CD4-positive, alpha-beta memory T cell (primary cell): ENCODE measurements around the gene ST6GALNAC4. TPM values are rescaled to one million over a fixed set of nuclear protein-coding genes. Genes with fewer than 3 reads are reported as not detected.

ENCODE experiments used
- CTCF ChIA-PET: fragments of 350-600 bp; sonication (Branson Sonifier 250); formaldehyde crosslinking; loops from one replicate; lab custom pipeline; 2021; ENCODE audit warnings: inconsistent platforms; ENCODE audit not compliant: partially characterized antibody; lab: Charles Lee
- POLR2A ChIA-PET: fragments of 350-600 bp; sonication (Branson Sonifier 250); formaldehyde crosslinking; loops from one replicate; lab custom pipeline; 2021; ENCODE audit not compliant: partially characterized antibody; lab: Charles Lee
- DNase-seq, 5 donors: peaks; one replicate each; pipeline versions ENCODE4 v3.0.0 to v3.0.0-alpha.2; 2020 to 2022; ENCODE audit warnings: mixed read lengths in 1 of 5
- H3K27ac ChIP-seq: one replicate; pipeline ENCODE4 v1.7.0; 2013; ENCODE audit warnings: low read depth, low read length
- H3K27me3 ChIP-seq: 2 replicates; pipeline ENCODE4 v1.7.0; 2013; ENCODE audit warnings: mild to moderate bottlenecking, low read length, moderate library complexity; ENCODE audit not compliant: insufficient read depth
- H3K36me3 ChIP-seq: 2 replicates; pipeline ENCODE4 v1.7.0; 2013; ENCODE audit warnings: mild to moderate bottlenecking, low read length, moderate library complexity; ENCODE audit not compliant: insufficient read depth
- H3K4me1 ChIP-seq: 2 replicates; pipeline ENCODE4 v1.7.0; 2013; ENCODE audit warnings: mild to moderate bottlenecking, low read length, moderate library complexity; ENCODE audit not compliant: insufficient read depth
- H3K4me3 ChIP-seq, 2 donors: one replicate each; pipeline ENCODE4 v1.7.0; 2013; ENCODE audit warnings: low read length in 2 of 2, mild to moderate bottlenecking in 1 of 2
- H3K9me3 ChIP-seq, 2 donors: one replicate each; pipeline ENCODE4 v1.7.0; 2013; ENCODE audit warnings: low read length in 2 of 2, control low read depth in 1 of 2; ENCODE audit not compliant: control insufficient read depth in 1 of 2
- H3K27ac Mint-ChIP-seq, 7 donors: one replicate each; pipeline ENCODE4 v1.8.0; 2020 to 2021; ENCODE audit warnings: mixed read lengths in 7 of 7, mild to moderate bottlenecking in 6 of 7, inconsistent platforms in 3 of 7, moderate library complexity in 3 of 7
- H3K27me3 Mint-ChIP-seq, 2 donors: one replicate each; pipeline ENCODE4 v1.8.0; 2020 to 2021; ENCODE audit warnings: mixed read lengths in 2 of 2
- H3K36me3 Mint-ChIP-seq, 2 donors: one replicate each; pipeline ENCODE4 v1.8.0; 2020 to 2021; ENCODE audit warnings: mixed read lengths in 2 of 2, inconsistent platforms in 1 of 2, mild to moderate bottlenecking in 1 of 2
- H3K4me1 Mint-ChIP-seq, 4 donors: one replicate each; pipeline ENCODE4 v1.8.0; 2020 to 2021; ENCODE audit warnings: mixed read lengths in 4 of 4, mild to moderate bottlenecking in 1 of 4
- H3K4me3 Mint-ChIP-seq, 8 donors: one replicate each; pipeline ENCODE4 v1.8.0; 2020 to 2021; ENCODE audit warnings: mixed read lengths in 8 of 8, mild to moderate bottlenecking in 7 of 8, moderate library complexity in 6 of 8, inconsistent platforms in 3 of 8
- H3K9me3 Mint-ChIP-seq, 8 donors: one replicate each; pipeline ENCODE4 v1.8.0; 2020 to 2021; ENCODE audit warnings: mixed read lengths in 8 of 8, mild to moderate bottlenecking in 5 of 8, inconsistent platforms in 3 of 8, moderate library complexity in 1 of 8
- intact Hi-C: fragments of 100-400 bp; cut with micrococcal nuclease; formaldehyde crosslinking; loops from one replicate; pipeline ENCODE4 v1.15.1; 2023
- polyA plus RNA-seq, 2 donors: library from polyadenylated mRNA; unstranded; fragments of 300-500 nt; fragmentation: Illumina TruSeq; gene quantifications; one replicate each; pipeline ENCODE4 v1.2.3, GENCODE V29; 2021
- total RNA-seq, 2 experiments: library from RNA; stranded (reverse); gene quantifications; one replicate each; pipeline ENCODE4 v1.2.3, GENCODE V29; 2021

The ST6GALNAC4 gene
- total and polyA plus RNA-seq, 4 experiments from 2014 or later, result 10.2 to 38.1 (median 27.1) TPM

DNA sequence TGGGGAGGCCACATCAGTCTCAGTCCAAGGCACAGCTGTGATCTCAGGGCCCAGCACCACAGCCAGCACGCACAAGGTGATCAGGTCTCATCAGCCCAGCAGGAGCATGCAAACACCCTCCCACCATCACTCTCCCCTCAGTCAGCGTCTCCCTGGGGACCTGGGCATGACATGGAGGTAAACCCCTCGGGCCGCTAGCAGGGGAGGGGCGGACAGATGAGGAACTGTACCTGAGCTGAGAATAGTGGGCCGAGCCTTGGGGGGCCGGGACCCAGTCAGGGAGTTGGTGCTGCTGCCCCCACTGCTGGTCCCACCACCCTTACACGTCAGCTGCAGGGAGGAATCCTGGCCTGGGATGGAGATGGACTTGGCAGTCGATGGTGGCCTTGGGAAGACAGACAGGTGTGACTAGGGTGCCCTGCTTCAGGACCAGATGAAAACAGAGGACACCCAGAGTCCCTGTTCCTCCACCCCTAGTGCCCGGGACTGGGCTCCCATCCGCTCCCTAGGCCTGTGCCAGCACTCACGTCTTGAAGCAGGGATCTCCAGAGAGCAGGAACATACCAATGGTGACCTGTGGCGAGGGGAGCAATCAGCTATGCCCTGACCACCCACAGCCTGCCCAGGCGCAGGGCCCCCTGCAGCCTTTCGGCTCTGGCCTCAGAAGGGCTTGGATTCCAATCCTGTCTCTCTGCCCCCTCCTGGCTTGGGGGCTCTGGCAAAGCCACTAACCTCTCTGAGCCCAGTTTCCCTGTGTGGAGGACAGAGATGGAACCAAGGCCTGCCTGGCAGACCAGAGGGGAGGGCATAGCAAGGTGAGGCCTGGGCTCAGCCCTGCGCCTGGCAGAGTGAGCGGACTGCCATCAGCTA, 31.2 kb upstream of the ST6GALNAC4 start:
- Histone ChIP-seq H3K27me3 (no peaks in the 10 kb centered on the region), H3K4me3 (no peak overlapping the region), H3K36me3 (peaks cover 84% of the 10 kb centered on the region), H3K9me3 (no peaks in the 10 kb centered on the region), H3K27ac (no peak overlapping the region), H3K4me1 (peaks cover 65% of the 10 kb centered on the region)
- intact Hi-C loops, result no loop called here
- peak overlapping the region; percentile 59 to 87 (median 79) for H3K27ac Mint-ChIP-seq
- peaks cover 0 to 2% (median 0%) of the 10 kb centered on the region in 8 donors for H3K9me3 Mint-ChIP-seq
- DNase-seq, result peak in 1 of 5 donors; percentile 16
- peaks cover 27 to 65% of the 10 kb centered on the region in 2 donors for H3K36me3 Mint-ChIP-seq
- POLR2A ChIA-PET, result interaction anchor here (0.7 to 16.4 kb wide), 9 partner anchors 9 to 97 kb away, joined by 3 to 250 read pairs (median 4); partner anchors contain the start of gene EEIG1
- CTCF ChIA-PET, result interaction anchor here (1.0 to 4.2 kb wide), 2 partner anchors 87 to 177 kb away, joined by 3 to 40 read pairs; no protein-coding TSS in a partner anchor
- no peaks in the 10 kb centered on the region for H3K27me3 Mint-ChIP-seq
- H3K4me1 Mint-ChIP-seq, result peaks cover 21 to 80% (median 37%) of the 10 kb centered on the region in 4 donors
- H3K4me3 Mint-ChIP-seq, result no peak overlapping the region

DNA sequence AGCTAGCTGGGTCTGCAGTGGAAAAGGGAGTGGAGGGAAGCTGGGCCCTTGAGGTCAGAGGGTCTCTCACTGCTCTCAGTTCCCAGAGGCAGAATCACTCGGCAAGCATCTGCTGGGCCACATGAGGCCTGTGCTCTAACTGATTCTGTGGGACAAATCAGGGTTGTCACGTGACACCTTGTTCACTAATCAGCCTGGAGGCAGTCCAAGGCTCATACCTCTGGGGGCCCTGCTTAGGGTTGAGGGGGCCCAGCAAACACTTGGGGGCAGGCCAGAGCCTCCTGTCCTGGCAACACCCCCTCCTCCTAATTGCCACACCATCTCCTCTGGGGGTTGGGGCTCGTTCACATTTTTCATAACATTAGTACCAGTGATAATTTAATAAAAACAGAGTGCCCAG, 29.9 kb upstream of the ST6GALNAC4 start:
- intact Hi-C loops, result no loop called here
- Mint-ChIP-seq H3K27me3 (no peaks in the 10 kb centered on the region), H3K27ac (peak overlapping the region in 5 of 7 donors; percentile 53 to 78 (median 59)), H3K4me3 (no peak overlapping the region), H3K36me3 (peaks cover 36 to 71% of the 10 kb centered on the region in 2 donors), H3K9me3 (peaks cover 0 to 2% (median 0%) of the 10 kb centered on the region in 8 donors), H3K4me1 (peaks cover 21 to 74% (median 34%) of the 10 kb centered on the region in 4 donors)
- Histone ChIP-seq H3K36me3 (peaks cover 88% of the 10 kb centered on the region), H3K9me3 (no peaks in the 10 kb centered on the region), H3K27me3 (no peaks in the 10 kb centered on the region), H3K27ac (no peak overlapping the region), H3K4me3 (no peak overlapping the region), H3K4me1 (peaks cover 53% of the 10 kb centered on the region)
- DNase-seq, result peak in 1 of 5 donors; percentile 31
- ChIA-PET POLR2A (interaction anchor here (1.0 to 16.4 kb wide), 7 partner anchors 9 to 99 kb away, joined by 3 to 250 read pairs (median 4); partner anchors contain the start of gene EEIG1), CTCF (interaction anchor here (0.9 to 4.2 kb wide), 2 partner anchors 83 to 88 kb away, joined by 3 to 40 read pairs; no protein-coding TSS in a partner anchor)

DNA sequence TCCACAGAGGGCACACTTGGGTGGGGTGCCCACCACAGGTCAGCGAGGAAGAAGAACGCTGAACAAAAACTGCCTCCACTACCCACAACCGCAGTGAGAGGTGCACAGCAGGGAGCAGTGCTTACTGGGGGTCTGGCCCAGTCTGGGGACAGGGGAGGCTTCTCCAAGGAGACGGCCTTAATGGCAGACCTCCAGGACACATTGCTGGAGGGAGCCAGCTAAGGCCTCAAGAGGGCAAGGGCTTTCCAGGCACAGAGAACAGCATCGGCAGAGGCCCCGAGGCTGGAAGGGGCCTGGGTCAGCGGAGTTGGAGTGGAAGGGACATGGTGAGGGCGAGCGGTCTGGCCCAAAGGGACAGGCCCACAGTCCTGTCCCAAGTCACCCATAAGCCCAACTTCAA, 29.1 kb upstream of the ST6GALNAC4 start:
- peaks cover 91% of the 10 kb centered on the region for H3K36me3 ChIP-seq
- Mint-ChIP-seq H3K27me3 (no peaks in the 10 kb centered on the region), H3K4me1 (peaks cover 20 to 67% (median 30%) of the 10 kb centered on the region in 4 donors), H3K4me3 (no peak overlapping the region), H3K9me3 (peaks cover 0 to 2% (median 0%) of the 10 kb centered on the region in 8 donors), H3K27ac (peak overlapping the region in 4 of 7 donors; percentile 41 to 88 (median 68)), H3K36me3 (peaks cover 39 to 72% of the 10 kb centered on the region in 2 donors)
- H3K4me1 ChIP-seq, result peaks cover 48% of the 10 kb centered on the region
- POLR2A ChIA-PET, result interaction anchor here (1.0 to 16.4 kb wide), 6 partner anchors 9 to 89 kb away, joined by 3 to 250 read pairs (median 4); partner anchors contain the start of gene EEIG1
- CTCF ChIA-PET, result interaction anchor here (9.8 to 11.2 kb wide), 2 partner anchors 9 to 90 kb away, joined by 109 to 216 read pairs; no protein-coding TSS in a partner anchor
- H3K27ac ChIP-seq, result no peak overlapping the region
- intact Hi-C loops, result no loop called here
- peak in 1 of 5 donors; percentile 29 for DNase-seq
- no peaks in the 10 kb centered on the region for H3K27me3 ChIP-seq
- H3K9me3 ChIP-seq, result no peaks in the 10 kb centered on the region
- no peak overlapping the region for H3K4me3 ChIP-seq

DNA sequence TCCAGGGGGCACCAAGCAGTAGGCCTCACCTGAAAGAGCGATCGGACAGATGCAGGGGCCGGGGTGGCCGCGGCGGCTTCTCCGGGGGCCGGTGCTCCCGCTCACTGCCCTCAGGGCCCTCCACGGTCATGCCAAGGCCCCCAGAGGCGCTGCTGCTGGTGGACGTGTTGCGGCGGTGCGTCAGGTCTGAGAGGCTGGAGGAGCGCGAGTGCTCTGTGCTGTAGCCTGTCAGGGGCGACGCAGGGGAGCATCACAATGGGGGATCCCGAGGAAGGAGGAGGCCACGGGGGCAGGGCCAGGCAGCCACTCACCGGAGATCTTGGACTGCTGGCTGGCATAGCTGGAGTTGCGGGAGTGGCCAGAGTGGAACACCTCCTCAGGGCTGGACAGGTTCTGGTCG, 28.5 kb upstream of the ST6GALNAC4 start:
- Histone ChIP-seq H3K4me1 (peaks cover 42% of the 10 kb centered on the region), H3K27me3 (no peaks in the 10 kb centered on the region), H3K27ac (no peak overlapping the region), H3K9me3 (no peaks in the 10 kb centered on the region), H3K36me3 (peaks cover 85% of the 10 kb centered on the region), H3K4me3 (no peak overlapping the region)
- ChIA-PET POLR2A (interaction anchor here (1.7 to 16.4 kb wide), 4 partner anchors 10 to 87 kb away, joined by 6 to 250 read pairs (median 69); partner anchors contain the start of gene EEIG1), CTCF (interaction anchor here (9.8 to 11.2 kb wide), 2 partner anchors 10 to 91 kb away, joined by 109 to 216 read pairs; no protein-coding TSS in a partner anchor)
- DNase-seq, result peak in 1 of 5 donors; percentile 30
- H3K36me3 Mint-ChIP-seq, result peaks cover 45 to 74% of the 10 kb centered on the region in 2 donors
- H3K9me3 Mint-ChIP-seq, result peaks cover 0 to 2% (median 0%) of the 10 kb centered on the region in 8 donors
- intact Hi-C loops, result no loop called here
- H3K27me3 Mint-ChIP-seq, result no peaks in the 10 kb centered on the region
- H3K4me3 Mint-ChIP-seq, result no peak overlapping the region
- peaks cover 19 to 61% (median 26%) of the 10 kb centered on the region in 4 donors for H3K4me1 Mint-ChIP-seq
- H3K27ac Mint-ChIP-seq, result peak overlapping the region in 3 of 7 donors; percentile 24 to 81 (median 53)

DNA sequence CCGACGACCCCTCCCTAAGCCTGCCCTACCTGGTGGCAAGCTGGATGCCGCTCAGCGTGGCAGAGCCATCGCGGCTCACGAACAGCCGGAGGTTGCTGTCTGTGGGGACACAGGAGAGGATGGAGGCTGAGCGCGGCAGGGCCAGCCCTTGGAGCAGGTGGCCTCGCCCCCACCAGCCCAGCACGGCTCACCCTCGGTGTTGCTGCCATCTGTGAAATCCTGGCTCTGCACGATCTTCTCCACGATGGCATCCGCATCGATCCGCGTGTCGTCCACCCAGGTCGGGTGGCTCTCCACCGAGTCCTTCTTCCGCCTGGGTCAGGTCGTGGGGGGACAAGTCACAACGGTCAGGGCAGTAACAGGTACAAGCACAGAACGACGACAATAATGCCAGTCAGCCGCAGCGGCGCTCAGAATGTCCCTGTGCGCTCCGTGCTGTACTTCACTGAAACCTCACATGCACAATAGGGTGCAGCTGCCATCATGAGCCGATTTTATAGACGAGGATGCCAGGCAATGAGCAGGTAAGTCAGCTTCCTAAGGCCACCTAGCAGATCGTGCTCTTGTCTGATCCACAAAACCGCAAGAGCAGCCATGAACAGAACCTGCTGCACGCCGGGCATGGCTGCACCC, 27.9 kb upstream of the ST6GALNAC4 start:
- POLR2A ChIA-PET, result interaction anchor here (1.5 to 16.4 kb wide), 7 partner anchors 9 to 88 kb away, joined by 5 to 250 read pairs (median 11); partner anchors contain the start of gene EEIG1
- Histone ChIP-seq H3K36me3 (peaks cover 84% of the 10 kb centered on the region), H3K27me3 (no peaks in the 10 kb centered on the region), H3K4me3 (no peak overlapping the region), H3K4me1 (peaks cover 36% of the 10 kb centered on the region), H3K27ac (no peak overlapping the region), H3K9me3 (no peaks in the 10 kb centered on the region)
- Mint-ChIP-seq H3K36me3 (peaks cover 47 to 74% of the 10 kb centered on the region in 2 donors), H3K4me3 (peak overlapping the region in 1 of 8 donors; percentile 15), H3K27me3 (no peaks in the 10 kb centered on the region), H3K27ac (peak overlapping the region in 4 of 7 donors; percentile 13 to 79 (median 40)), H3K4me1 (peaks cover 17 to 55% (median 24%) of the 10 kb centered on the region in 4 donors), H3K9me3 (peaks cover 0 to 2% (median 0%) of the 10 kb centered on the region in 8 donors)
- CTCF ChIA-PET, result interaction anchor here (0.8 to 11.2 kb wide), 14 partner anchors 10 to 173 kb away, joined by 3 to 216 read pairs (median 4); partner anchors contain the start of genes NAIF1 and SLC25A25
- peak in 1 of 5 donors; percentile 31 for DNase-seq
- intact Hi-C loops, result no loop called here

DNA sequence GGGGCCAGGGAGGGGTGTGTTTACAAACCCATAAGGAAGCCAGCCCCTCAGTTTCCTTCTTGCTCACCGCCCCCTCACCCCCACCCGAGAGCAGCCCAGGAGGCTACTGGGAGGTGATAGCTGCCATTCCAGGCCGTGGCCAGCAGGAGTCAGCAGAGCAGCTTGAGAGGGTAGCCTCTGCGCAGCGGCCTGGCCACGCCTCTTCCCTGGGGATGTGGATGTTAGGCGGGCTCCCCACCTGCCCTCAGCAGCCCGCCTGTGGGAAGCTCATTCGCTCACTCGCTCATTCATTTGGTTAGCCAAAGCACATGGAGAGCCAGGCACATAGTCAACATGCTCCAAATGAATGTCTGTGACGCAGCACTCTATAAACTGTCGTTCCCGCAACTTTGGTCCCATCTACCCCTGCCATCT, 26.9 kb upstream of the ST6GALNAC4 start:
- H3K27me3 ChIP-seq, result no peaks in the 10 kb centered on the region
- peaks cover 30% of the 10 kb centered on the region for H3K4me1 ChIP-seq
- Mint-ChIP-seq H3K4me1 (peaks cover 16 to 50% (median 23%) of the 10 kb centered on the region in 4 donors), H3K27me3 (no peaks in the 10 kb centered on the region), H3K36me3 (peaks cover 46 to 74% of the 10 kb centered on the region in 2 donors), H3K27ac (peak overlapping the region; percentile 78 to 93 (median 88)), H3K4me3 (no peak overlapping the region), H3K9me3 (peaks cover 0 to 2% (median 0%) of the 10 kb centered on the region in 8 donors)
- intact Hi-C loops, result loop anchor here (1.0 kb wide), 3 partner anchors 38 to 174 kb away; no protein-coding TSS in a partner anchor
- CTCF ChIA-PET, result interaction anchor here (0.6 to 11.2 kb wide), 29 partner anchors 11 to 176 kb away, joined by 3 to 216 read pairs (median 4); partner anchors contain the start of genes EEIG1, NAIF1 and SLC25A25
- peak; percentile 66 to 76 (median 72) for DNase-seq
- peaks cover 79% of the 10 kb centered on the region for H3K36me3 ChIP-seq
- no peaks in the 10 kb centered on the region for H3K9me3 ChIP-seq
- H3K27ac ChIP-seq, result no peak overlapping the region
- H3K4me3 ChIP-seq, result no peak overlapping the region
- POLR2A ChIA-PET, result interaction anchor here (0.9 to 16.4 kb wide), 8 partner anchors 10 to 89 kb away, joined by 4 to 250 read pairs (median 10); partner anchors contain the start of gene EEIG1
